ENCODE results near the gene BCL10. TPM values are rescaled to one million over a fixed set of nuclear protein-coding genes. Genes with fewer than 3 reads are reported as not detected.

BCL10 gene
- 6.8 TPM for total RNA-seq

- ATAC-seq (peak; percentile 97), DNase-seq (ENCODE audit: low spot score) (peak; percentile 99)
Measured at GRCh38 chr1:85276215-85276977, at the start of gene BCL10. Gene BCL10, minus strand, starts transcription at chr1:85276632. Its CDS starts 280 bp downstream, at chr1:85276352.

GRCh38 chr1:85325920-85326319, 49.5 kb upstream of the BCL10 start:
- ATAC-seq (peak; percentile 78), DNase-seq (ENCODE audit: low spot score) (no peak)

GRCh38 chr1:85323770-85324169, 47.3 kb upstream of the BCL10 start:
- ATAC-seq (no peak), DNase-seq (ENCODE audit: low spot score) (no peak)

GRCh38 chr1:85322655-85323054, 46.2 kb upstream of the BCL10 start:
- DNase-seq (ENCODE audit: low spot score) (no peak), ATAC-seq (no peak)

DNA sequence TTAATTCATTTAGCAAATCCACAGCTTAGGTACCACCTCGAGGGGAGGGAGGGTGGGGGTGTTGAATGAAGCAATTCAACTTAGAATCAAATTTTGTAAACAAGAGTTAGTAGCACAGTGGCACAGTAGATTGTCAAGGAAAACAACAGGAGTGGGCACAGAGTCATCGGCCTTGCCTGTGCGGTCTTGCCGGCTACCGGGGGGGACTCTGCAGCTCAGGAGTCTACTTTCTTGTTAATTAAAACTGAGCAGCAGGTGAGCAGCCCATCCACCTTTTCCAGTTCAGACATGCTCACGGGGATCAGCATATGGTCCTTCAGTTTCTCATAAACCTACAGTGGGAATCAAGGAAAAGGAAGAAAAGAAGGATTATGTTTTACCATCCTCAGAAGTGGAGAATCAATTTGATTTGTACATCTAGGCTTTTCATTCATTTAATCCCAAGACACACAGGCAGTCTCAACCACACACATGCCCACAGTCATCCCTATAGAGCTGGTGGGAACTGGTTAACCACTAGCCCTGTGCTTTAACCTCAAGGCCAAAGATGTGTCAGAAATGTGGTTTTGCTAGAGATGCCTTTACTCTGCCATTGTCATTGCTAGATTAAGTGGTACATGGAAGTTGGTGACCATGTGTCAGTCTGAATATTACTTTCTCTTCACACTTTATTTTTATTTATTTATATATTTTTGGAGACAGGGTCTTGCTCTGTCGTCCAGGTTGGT, 45.0 kb upstream of the BCL10 start:
- ATAC-seq, result no peak
- no peak for DNase-seq (ENCODE audit: low spot score)

DNA sequence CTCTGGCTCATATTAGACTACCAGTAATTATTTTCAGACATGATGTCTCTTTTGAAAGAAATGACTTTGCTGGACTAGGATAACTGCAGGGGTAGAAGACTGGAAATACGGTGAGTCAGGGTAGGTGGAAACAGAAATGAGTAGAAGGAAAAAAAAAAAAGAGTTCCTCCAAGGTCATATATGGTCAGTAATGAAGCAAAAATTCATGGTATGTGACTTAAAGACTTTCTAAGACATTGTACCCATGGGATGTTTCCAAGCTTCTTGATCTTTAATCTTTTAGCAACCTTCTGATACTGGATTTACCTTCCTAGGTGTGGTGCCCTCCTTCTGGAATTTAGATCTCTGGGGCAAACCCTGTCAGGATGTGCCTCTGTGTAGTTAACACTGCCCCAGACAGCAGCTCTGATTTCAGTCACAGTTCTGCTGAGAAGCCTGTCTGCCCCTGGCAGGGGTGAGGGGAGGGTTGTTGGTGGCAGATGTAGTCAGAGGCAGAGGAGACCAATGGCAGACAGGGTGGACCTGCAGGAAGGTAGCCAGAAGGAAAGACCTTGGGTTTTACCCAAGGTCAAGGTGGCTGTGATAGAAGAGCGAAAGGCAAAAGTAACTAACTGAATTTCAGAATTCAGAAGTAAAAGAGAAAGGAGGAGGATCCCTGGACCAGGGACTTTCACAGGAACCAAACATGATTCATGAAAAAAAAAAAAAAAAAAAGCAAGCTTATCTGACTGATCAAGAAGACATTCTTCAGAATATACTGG, 44.1 kb upstream of the BCL10 start:
- ATAC-seq (no peak), DNase-seq (ENCODE audit: low spot score) (no peak)

DNA sequence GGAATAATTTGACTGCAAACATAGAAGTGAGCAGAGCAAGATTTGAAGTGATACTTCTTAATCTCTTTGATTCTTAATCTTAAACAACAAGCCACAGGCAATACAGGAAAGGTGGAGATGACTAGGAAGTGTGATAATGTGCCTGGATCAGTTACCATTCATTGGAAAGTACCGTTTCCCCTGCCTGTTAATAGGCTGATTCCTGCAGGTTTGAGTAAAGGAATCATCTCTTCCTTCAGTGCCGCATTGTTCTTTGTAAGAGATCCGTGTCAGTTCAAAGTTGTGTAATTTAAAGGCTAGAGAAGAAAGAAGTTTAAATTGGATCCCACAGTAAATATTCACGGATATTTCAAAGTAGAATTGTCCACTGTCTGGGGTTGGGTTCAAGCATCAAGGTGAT, 43.5 kb upstream of the BCL10 start:
- DNase-seq (ENCODE audit: low spot score), result no peak
- no peak for ATAC-seq

DNA sequence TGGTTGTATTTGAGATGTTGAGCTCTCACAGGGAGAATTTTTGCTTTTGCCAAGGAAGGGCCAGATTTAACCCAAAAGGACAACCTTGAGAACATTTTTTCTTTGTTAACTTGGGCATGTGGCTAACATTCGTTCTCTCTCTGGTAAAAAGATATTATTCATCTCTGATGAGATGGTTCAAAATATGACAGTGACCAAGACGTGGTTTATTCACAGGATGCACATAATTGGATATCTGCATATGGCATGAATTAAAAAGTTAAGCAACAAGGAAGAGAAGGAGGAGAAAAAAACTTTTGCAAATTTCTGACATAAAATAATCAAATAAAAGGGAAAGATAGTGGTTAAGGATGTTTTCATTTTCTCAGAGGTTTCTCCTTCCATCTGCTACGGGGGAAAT, 43.1 kb upstream of the BCL10 start:
- DNase-seq (ENCODE audit: low spot score) (no peak), ATAC-seq (no peak)

GRCh38 chr1:85318217-85318616, 41.8 kb upstream of the BCL10 start:
- no peak for ATAC-seq
- no peak for DNase-seq (ENCODE audit: low spot score)

DNA sequence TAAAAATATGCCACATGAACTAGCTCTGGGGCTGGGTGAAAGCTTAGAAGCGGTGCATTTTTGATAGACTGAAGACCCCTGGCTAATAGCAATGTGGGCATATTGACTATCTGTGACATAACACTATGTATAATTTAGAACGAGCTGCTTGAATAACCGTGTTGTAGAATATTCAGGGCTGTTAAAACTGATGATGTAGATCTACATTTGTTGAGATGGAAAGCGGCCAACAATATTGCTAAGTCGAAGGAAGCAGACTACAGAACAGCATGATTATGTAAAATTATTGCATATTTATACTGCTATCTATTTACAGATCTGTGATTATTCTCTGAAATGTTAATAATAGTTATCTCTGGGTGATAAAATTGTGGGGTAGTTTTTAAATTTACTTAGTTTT, 41.1 kb upstream of the BCL10 start:
- DNase-seq (ENCODE audit: low spot score) (no peak), ATAC-seq (no peak)

GRCh38 chr1:85316321-85316720, 39.9 kb upstream of the BCL10 start:
- no peak for ATAC-seq
- no peak for DNase-seq (ENCODE audit: low spot score)

- ATAC-seq (no peak), DNase-seq (ENCODE audit: low spot score) (no peak)
Measured at GRCh38 chr1:85315789-85316188, 39.4 kb upstream of the BCL10 start.

GRCh38 chr1:85314726-85315125, 38.3 kb upstream of the BCL10 start:
- DNase-seq (ENCODE audit: low spot score) (no peak), ATAC-seq (no peak)

GRCh38 chr1:85313888-85314696, 37.7 kb upstream of the BCL10 start:
- no peak for DNase-seq (ENCODE audit: low spot score)
- ATAC-seq, result no peak

DNA sequence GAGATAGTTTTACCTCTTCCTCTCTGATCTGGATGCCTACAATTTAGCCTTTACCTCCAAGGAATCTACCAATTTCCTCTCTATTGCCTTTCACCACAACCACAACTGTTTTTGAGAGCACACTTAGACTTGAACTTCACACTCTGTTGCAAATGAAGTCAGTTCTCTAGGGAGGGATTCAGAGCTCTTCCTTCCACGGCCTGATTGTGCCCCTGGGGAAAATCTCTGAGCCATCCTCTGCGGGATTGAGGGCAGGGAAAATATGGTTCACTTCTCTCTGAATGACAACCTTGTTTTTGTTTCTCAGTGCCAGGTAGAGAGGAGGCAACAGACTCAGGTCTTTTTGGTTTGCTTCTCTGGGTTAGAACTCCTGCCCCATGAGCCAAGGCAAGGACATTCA, 35.4 kb upstream of the BCL10 start:
- ATAC-seq (no peak), DNase-seq (ENCODE audit: low spot score) (no peak)

- ATAC-seq, result no peak
- no peak for DNase-seq (ENCODE audit: low spot score)
Measured at GRCh38 chr1:85308833-85309350, 32.5 kb upstream of the BCL10 start.

- DNase-seq (ENCODE audit: low spot score), result peak; percentile 85
- ATAC-seq, result peak; percentile 100
Measured at GRCh38 chr1:85307987-85308832, 31.8 kb upstream of the BCL10 start.

- no peak for DNase-seq (ENCODE audit: low spot score)
- no peak for ATAC-seq
Measured at GRCh38 chr1:85306236-85306635, 29.8 kb upstream of the BCL10 start.

DNA sequence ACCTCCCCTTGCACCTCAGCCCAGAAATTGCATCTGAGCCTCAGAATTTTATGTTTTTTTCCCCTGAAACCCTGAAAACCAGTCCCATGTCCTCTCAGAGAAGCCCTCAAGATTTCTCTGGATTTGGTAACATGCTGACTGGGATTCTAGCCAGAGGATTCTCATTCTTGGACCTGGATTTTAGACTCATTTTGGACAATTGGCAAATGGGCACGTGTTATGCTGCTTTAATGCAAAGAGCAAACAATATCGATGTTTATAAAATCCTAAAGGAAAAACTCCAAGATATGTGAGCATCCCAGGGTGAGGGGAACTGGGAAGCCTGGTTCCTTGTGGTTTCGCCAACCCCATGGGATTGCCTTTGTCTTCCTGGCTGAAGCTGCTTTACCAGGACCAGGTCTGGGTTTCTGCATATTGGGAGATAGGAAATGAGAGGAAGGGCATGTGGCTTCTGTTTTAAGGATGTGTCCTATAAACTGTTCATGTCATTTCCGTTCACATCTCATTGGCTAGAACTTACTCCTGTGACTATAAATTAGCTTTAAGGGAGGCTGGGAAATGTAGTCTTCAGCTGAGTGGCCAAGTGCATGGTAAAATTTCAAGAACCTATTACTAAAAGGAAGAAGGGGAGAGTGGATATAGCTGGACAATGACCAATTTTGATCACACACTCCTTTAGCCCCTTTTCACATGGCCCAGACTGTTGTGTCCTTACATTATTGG, 27.2 kb upstream of the BCL10 start:
- DNase-seq (ENCODE audit: low spot score) (no peak), ATAC-seq (no peak)
